ENCODE data around the gene ARL17B. TPM values are rescaled to one million over a fixed set of nuclear protein-coding genes. Genes with fewer than 3 reads are reported as not detected.
A peak's percentile ranks its signal among the peaks of the same experiment; 100 is the strongest.
"Not testable (repeated sequence)": the region's sequence is repeated elsewhere in the genome, so short reads cannot be mapped to it uniquely, and the experiment has no call there.

The ARL17B gene
- total RNA-seq, 2 experiments from 2014 or later: 23.2 to 23.8 TPM

DNA sequence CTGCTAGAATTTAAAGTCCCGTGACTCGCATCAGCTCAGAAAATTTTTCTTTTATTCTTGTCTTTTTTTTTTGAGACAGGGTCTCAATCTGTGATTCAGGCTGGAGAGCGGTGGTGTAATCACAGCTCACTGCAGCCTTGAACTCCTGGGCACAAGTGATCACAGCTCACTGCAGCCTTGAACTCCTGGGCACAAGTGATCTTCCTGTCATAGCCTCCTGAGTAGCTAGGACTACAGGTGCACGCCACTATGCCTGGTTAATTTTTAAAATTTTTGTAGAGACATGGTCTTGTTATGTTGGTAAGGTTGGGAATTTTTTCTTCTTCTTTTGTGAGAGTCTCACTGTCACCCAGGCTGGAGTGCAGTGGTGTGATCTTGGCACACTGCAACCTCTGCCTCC is 80.2 kb downstream of the ARL17B start:
- H3K9me3 Mint-ChIP-seq; H3K27ac Mint-ChIP-seq; H3K36me3 Mint-ChIP-seq; H3K27me3 Mint-ChIP-seq; DNase-seq; POLR2A ChIA-PET; H3K4me1 Mint-ChIP-seq; ATAC-seq (ENCODE audit: low read depth); H3K4me3 Mint-ChIP-seq: not testable (repeated sequence)

DNA sequence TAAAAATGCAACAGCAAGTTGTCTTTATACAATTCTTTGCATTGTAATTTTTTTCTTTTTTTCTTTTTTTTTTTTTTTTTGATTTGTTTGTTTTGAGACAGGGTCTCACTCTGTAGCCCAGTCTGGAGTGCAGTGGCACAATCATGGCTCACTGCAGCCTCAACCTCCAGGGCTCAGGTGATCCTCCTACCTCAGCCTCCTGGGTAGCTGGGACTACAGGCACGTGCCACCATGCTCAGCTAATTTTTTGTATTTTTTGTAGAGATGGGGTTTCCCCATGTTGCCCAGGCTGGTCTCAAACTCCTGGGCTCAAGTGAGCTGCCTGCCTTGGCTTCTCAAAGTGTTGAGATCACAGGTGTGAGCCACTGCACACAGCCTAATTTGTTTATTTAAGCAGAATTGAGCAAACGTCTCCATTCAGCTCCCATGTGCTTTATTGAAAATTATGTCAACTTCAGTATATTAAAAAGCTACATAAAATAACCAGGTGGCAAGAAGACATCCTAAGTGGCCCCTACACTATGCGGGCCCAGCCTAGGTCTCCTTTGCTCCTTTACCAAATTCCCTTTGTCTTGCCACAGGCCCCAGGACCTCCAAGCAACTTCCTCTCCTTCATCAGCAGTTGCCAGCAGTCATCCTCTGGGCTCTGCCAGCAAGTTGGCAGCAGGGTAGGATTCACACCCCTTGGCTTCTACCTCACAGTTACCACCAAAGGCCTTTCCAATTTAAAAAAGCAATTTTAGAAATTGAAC is 84.7 kb downstream of the ARL17B start:
- H3K4me3 Mint-ChIP-seq; H3K36me3 Mint-ChIP-seq; H3K27ac Mint-ChIP-seq; ATAC-seq (ENCODE audit: low read depth); H3K9me3 Mint-ChIP-seq; H3K4me1 Mint-ChIP-seq; POLR2A ChIA-PET; DNase-seq: not testable (repeated sequence)
- H3K27me3 Mint-ChIP-seq: peaks cover 37% of the 10 kb centered on the region

DNA sequence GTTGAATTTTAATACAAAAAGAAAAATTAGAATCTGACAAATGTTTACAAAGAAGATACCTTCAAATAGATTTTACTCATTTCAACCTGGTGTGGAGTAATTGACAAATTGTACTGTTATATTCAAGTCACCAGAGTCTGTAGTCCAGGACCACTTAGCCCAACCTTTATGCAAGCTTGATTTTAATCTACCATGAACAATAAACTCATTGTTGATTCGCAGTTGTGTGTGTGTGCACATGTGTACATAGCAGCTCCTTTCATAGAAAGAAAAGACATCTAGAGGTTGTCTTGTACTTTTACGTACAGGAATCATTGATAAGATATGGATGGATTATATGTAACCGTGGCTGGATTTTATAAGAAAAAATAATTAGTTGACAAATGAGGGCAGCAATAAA is 87.3 kb downstream of the ARL17B start:
- DNase-seq (no peak), ATAC-seq (ENCODE audit: low read depth) (no peak)
- no peaks in the 10 kb centered on the region for H3K9me3 Mint-ChIP-seq
- POLR2A ChIA-PET: no interaction called here
- no peak overlapping the region for H3K4me3 Mint-ChIP-seq
- H3K36me3 Mint-ChIP-seq: no peaks in the 10 kb centered on the region
- no peaks in the 10 kb centered on the region for H3K4me1 Mint-ChIP-seq
- peaks cover 59% of the 10 kb centered on the region for H3K27me3 Mint-ChIP-seq
- H3K27ac Mint-ChIP-seq: no peak overlapping the region

DNA sequence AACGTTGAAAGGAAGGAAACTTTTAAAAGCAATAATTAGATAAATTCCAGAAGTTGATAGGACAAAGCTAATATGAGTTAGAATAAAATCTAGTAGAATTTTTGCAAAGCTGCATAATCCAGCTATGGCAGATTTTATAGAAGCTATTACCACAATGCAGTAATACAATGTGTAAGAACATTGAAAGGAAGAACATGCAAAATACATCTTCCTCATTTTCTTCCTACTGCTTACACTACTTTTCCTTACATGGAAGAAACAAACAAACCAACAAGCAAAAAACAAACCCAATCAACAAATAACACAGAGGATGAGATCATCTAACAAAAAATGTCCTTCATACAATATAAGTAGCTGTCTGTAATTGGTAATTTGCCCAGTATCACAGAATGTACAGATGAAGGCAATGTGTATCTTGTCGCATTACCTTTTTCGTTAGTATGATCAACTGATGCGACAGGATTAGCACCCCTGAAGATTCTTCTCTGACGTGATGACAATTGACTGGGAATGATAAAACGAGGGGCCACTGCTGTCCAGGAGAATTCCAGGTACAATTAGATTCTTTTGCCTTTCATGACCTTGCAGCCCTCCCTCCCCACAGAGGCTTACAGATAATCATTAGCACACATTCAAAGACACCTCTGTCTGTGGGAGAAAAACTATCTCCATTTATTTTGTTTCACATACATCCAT is 87.9 kb downstream of the ARL17B start:
- ATAC-seq (ENCODE audit: low read depth): no peak
- POLR2A ChIA-PET: no interaction called here
- H3K27me3 Mint-ChIP-seq: peaks cover 63% of the 10 kb centered on the region

DNA sequence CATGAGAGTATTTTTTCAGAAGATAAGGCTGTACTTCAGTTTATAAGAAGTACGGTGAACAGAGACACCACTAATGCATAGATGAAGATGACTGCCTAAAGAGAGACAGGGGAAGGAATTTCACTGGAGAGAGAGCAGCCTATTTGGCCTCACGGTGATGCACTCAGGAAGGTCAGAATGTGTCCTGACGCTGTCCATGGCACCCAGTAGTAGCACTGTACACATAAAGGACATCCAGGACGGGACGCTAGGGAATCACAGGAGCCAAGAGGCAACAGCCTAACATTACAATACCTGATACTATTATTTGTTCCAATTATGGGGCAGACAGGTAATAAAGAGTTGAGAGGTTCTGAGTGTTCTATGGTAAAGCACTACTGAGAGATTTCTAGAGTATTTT is 91.5 kb downstream of the ARL17B start:
- peaks cover 74% of the 10 kb centered on the region for H3K27me3 Mint-ChIP-seq
- DNase-seq (no peak), ATAC-seq (ENCODE audit: low read depth) (no peak)
- POLR2A ChIA-PET: no interaction called here
- H3K4me1 Mint-ChIP-seq: peaks cover 16% of the 10 kb centered on the region
- no peak overlapping the region for H3K27ac Mint-ChIP-seq
- H3K4me3 Mint-ChIP-seq: no peak overlapping the region
- H3K36me3 Mint-ChIP-seq: no peaks in the 10 kb centered on the region
- H3K9me3 Mint-ChIP-seq: no peaks in the 10 kb centered on the region

More for the DNA sequence above, 87.9 kb downstream of the ARL17B start:
- no peaks in the 10 kb centered on the region for H3K36me3 Mint-ChIP-seq
- no peak overlapping the region for H3K27ac Mint-ChIP-seq
- no peak for DNase-seq
- no peaks in the 10 kb centered on the region for H3K9me3 Mint-ChIP-seq
- H3K4me3 Mint-ChIP-seq: no peak overlapping the region
- no peaks in the 10 kb centered on the region for H3K4me1 Mint-ChIP-seq

DNA sequence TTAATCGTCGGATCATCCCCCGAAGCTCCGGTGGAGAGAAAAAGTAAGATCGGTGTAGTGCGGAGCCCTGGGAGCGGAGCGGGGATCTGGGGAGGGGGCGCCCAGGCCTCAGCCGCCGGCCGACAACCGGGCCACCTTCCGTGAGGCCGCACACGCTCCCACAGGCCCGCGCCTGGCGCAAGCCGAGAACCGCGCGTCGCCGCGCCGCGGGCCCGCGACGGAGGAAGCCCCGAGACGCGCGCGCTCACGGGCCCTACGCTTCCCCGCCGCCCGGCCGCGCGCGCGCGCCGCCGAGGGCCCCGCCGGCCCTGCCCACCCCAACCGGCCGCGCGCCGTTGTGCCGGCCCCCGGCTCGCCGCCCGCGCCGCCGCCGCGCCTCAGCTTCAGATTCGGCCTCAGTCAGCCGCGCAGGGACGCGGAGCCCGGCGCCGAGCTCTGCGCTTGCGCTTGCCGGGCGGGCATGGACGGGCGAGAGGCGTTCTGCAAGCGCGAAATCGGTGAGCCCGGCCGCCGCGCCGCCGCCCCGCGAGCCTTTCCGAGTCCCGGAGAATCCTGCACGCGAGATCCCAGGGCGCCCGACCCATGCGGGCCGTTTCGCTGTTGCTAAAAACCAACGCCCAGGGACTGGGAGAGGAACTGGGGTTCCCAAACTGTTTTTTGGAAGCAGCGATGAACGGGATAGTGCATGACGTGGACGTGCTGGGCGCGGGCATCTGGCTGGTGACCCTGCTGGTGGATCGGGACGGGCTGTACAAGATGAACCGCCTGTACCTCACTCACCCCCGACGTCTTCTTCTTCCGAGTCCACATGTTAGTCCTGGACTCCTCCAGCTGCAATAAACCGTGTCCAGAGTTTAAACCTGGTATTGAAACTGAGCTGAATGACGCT is 94.7 kb downstream of the ARL17B start:
- DNase-seq: peak; percentile 87

DNA sequence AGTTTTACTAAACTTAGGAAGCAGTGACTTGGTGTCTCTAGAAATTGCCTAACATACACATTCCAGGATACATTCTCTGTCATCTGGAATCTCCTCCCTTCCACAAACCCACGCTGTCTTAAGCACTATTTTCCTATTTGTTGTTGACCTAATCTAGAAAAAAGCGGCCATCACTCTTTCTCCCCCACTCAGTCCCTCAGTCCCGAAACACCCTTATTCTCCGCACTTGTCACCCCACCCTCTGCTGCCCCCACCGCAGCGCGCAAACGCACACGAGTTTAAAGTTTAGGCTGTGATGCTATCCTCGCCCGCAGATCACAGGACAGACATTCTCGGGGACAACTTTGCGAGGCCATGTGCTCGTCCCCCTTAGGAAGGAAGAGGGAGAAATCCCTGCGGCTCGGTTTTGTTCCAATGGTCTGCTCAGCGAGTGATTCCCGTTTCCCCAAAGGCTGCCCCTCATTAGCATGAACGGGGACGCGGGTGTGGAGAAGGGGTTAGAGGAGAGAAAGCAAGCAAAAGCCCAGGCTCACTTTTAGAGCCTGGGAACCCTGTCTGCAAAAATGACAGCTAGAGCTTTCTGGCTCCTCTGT is 95.4 kb downstream of the ARL17B start:
- H3K9me3 Mint-ChIP-seq; ATAC-seq (ENCODE audit: low read depth); POLR2A ChIA-PET; H3K36me3 Mint-ChIP-seq: not testable (repeated sequence)
- Mint-ChIP-seq H3K27me3 (peaks cover 68% of the 10 kb centered on the region), H3K4me1 (peaks cover 27% of the 10 kb centered on the region), H3K4me3 (peak overlapping the region; percentile 85), H3K27ac (peak overlapping the region; percentile 53)
- peak; percentile 50 for DNase-seq

More for the DNA sequence above, 94.7 kb downstream of the ARL17B start:
- POLR2A ChIA-PET: interaction anchor here (1.6 kb wide), 1 partner anchor 74 kb away, joined by 5 read pairs; the partner anchor contains the start of gene KANSL1
- Mint-ChIP-seq H3K27me3 (peaks cover 68% of the 10 kb centered on the region), H3K36me3 (no peaks in the 10 kb centered on the region), H3K9me3 (no peaks in the 10 kb centered on the region), H3K27ac (peak overlapping the region; percentile 59), H3K4me3 (peak overlapping the region; percentile 85), H3K4me1 (peaks cover 27% of the 10 kb centered on the region)
- peak; percentile 78 for ATAC-seq (ENCODE audit: low read depth)

DNA sequence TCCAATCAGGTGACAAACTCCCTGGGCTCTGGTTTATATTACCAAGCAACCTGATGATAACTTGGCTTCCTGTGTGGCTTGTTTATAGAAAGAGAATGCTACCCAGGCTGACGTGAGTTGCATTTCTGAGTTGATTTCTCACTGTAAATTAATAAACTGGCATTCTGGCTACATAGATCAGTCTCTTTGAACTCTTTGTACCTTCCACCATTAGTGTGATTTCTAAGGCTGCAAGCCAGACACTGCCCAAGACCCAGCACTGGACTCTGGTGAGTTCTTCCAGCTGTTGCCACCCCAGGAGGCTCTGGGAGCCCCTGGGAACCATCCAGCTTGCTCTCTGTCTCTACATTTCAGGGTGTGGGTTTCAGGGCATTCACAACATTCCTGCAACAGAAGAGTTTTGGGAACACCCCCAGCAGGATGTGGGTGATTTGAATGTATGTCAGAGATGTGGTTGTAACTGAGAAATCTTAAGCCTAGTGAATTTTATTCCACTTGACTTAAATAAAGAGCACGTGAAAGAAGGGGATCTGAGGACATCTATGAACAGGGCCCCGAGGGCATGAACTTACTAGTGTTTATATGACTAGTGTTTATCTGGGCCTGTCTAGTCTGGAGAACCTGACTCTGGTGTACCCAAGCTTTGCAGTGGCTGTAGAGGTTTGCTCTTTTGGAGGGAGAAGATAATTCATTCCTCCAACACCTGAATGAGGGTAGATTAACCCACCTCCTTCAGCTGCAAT is 96.9 kb downstream of the ARL17B start:
- no peak for ATAC-seq (ENCODE audit: low read depth)
- H3K27me3 Mint-ChIP-seq: peaks cover 60% of the 10 kb centered on the region
- peak overlapping the region; percentile 2 for H3K4me3 Mint-ChIP-seq
- POLR2A ChIA-PET: no interaction called here
- peaks cover 32% of the 10 kb centered on the region for H3K4me1 Mint-ChIP-seq
- no peak for DNase-seq
- H3K36me3 Mint-ChIP-seq: peaks cover 2% of the 10 kb centered on the region
- H3K27ac Mint-ChIP-seq: peak overlapping the region; percentile 15
- no peaks in the 10 kb centered on the region for H3K9me3 Mint-ChIP-seq

DNA sequence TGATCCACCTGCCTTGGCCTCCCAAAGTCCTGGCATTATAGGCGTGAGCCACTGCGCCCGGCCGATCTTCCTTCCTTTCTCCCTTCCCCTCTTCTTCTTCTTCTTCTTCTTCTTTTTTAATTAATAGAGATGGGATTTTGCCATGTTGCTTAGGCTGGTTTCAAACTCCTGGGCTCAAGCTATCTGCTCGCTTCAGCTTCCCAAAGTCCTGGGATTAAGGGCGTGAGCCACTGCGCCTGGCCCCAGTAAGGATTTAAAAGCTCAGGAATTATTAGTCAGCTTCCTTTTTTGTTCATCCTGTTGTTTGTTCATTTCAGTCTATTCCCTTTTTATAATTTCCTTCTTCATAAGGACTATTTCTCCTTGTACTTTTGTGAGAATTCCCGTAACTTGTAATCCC is 99.3 kb downstream of the ARL17B start:
- Mint-ChIP-seq H3K4me1 (peaks cover 28% of the 10 kb centered on the region), H3K27me3 (peaks cover 39% of the 10 kb centered on the region), H3K27ac (no peak overlapping the region), H3K9me3 (no peaks in the 10 kb centered on the region), H3K4me3 (no peak overlapping the region), H3K36me3 (peaks cover 2% of the 10 kb centered on the region)
- POLR2A ChIA-PET: interaction anchor here (0.5 kb wide), 1 partner anchor 269 kb away, joined by 3 read pairs; no protein-coding TSS in a partner anchor
- ATAC-seq (ENCODE audit: low read depth): no peak
- no peak for DNase-seq

DNA sequence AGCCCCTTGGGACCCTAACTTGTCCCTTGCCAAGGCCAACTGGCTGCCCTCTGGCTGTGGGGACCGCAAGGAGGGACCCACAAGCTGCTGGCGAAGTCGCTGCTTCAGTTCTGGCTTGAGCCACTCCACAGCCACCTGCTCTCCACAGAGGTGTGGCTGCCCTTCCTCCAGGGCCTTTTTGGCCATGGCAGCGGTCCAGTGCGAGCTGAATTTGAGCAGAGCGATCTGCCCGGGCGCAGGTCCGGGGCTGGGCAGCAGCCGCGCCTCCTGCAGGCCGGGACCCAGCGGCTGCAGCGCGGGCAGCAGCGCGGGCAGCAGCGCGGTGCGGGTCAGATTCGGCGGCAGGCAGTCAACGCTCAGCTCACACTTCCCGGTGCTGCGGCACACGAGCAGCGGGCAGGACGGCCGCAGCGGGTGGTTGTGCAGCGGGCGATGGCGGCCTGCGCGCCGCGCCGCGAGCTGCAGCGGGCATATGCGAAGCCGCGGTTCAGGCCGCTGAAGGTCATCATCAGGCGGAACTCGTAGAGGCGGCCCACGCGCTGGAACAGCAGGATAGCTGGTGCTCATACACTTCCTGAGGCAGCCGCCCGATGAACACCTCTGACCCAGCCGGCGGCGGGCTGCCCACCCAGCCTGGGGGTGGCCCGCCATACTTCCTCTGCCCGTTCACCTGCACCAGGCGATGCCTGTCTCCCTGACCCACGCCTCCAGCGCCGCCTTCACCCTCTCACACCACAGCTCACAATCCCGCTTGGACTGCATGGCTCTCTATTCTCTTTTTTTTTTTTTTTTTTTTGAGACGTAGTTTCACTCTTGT is 101.5 kb downstream of the ARL17B start:
- H3K9me3 Mint-ChIP-seq, H3K27ac Mint-ChIP-seq, H3K36me3 Mint-ChIP-seq: not testable (repeated sequence)
- peaks cover 16% of the 10 kb centered on the region for H3K4me1 Mint-ChIP-seq
- peaks cover 30% of the 10 kb centered on the region for H3K27me3 Mint-ChIP-seq
- H3K4me3 Mint-ChIP-seq: peak overlapping the region; percentile 73
- peak; percentile 60 for DNase-seq
- peak; percentile 56 for ATAC-seq (ENCODE audit: low read depth)
- POLR2A ChIA-PET: interaction anchor here (0.6 to 1.4 kb wide), 2 partner anchors 9 to 674 kb away, joined by 3 to 4 read pairs; no protein-coding TSS in a partner anchor

DNA sequence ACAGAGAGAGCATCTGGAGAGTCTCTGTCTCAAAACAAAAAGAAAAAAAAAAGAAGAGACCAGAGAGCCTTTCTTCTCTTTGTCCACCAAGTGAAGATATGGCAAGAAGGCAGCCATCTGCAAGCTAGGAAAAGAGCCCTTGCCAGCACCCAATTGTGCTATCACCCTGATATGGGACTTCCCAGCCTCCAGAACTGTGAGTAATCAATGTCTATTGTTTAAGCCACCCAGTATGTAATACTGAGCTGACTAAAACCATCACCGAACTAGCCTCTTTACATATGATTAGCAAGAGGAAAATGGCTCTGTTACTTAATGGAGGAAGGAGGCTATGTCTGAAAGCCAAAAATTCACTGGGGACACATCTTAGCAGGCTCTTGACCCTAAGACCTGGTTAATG is 105.2 kb downstream of the ARL17B start:
- POLR2A ChIA-PET; DNase-seq; H3K4me1 Mint-ChIP-seq; H3K27ac Mint-ChIP-seq; H3K36me3 Mint-ChIP-seq; H3K4me3 Mint-ChIP-seq; H3K27me3 Mint-ChIP-seq; ATAC-seq (ENCODE audit: low read depth); H3K9me3 Mint-ChIP-seq: not testable (repeated sequence)

DNA sequence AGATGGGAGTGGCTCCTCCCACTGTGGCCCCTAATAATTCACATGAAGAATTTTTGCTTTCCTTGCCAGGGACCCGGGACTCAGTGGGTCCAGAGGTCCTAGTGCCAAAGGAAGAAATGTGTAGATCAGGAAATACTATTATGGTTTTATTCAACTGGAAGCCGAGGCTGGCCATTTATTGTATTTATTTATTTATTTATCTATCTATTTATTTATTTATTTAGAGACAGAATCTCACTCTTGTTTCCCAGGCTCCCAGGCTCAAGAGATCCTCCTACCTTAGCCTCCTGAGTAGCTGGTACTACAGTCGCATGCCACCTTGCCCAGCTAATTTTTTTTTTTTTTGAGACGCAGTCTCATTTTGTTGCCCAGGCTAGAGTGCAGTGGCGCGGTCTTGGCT is 107.4 kb downstream of the ARL17B start:
- ATAC-seq (ENCODE audit: low read depth); DNase-seq; POLR2A ChIA-PET; H3K4me3 Mint-ChIP-seq; H3K36me3 Mint-ChIP-seq; H3K9me3 Mint-ChIP-seq; H3K4me1 Mint-ChIP-seq; H3K27ac Mint-ChIP-seq; H3K27me3 Mint-ChIP-seq: not testable (repeated sequence)

Measured in activated naive CD8-positive, alpha-beta T cell treated with anti-CD3 and anti-CD28 coated beads, Interleukin-2, amount 10 ng/mL, durations not matched to agents 7 days and 5 days (primary cell).